ENCODE measurements around the gene NNMT.
A peak's percentile ranks its signal among the peaks of the same experiment; 100 is the strongest.
"Not testable (repeated sequence)": the region's sequence is repeated elsewhere in the genome, so short reads cannot be mapped to it uniquely, and the experiment has no call there.

The NNMT gene

DNA sequence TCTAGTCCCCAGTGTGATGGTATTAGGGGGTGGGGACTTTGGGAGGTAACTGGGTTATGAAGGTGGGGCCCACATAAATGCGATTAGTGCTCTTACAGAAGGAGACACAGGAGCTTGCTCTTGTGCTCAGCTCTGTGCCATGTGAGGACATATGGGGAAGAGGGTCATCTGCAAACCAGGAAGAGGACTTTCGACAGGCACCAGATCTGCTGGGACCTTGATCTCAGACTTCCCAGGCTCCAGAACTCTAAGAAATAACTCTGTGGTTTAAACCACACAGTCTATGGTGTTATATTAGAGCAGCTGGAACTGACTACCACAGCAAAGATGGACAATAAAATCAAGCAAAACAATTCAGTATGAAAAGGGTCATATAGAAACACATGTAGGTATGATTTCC is 26.7 kb downstream of the NNMT start:
- no peak overlapping the region for H3K4me3 ChIP-seq (ENCODE audit: control insufficient read depth, low read depth, low read length)
- peak; percentile 3 for DNase-seq (ENCODE audit: low read depth)
- TF ChIP-seq, protein P1, sequence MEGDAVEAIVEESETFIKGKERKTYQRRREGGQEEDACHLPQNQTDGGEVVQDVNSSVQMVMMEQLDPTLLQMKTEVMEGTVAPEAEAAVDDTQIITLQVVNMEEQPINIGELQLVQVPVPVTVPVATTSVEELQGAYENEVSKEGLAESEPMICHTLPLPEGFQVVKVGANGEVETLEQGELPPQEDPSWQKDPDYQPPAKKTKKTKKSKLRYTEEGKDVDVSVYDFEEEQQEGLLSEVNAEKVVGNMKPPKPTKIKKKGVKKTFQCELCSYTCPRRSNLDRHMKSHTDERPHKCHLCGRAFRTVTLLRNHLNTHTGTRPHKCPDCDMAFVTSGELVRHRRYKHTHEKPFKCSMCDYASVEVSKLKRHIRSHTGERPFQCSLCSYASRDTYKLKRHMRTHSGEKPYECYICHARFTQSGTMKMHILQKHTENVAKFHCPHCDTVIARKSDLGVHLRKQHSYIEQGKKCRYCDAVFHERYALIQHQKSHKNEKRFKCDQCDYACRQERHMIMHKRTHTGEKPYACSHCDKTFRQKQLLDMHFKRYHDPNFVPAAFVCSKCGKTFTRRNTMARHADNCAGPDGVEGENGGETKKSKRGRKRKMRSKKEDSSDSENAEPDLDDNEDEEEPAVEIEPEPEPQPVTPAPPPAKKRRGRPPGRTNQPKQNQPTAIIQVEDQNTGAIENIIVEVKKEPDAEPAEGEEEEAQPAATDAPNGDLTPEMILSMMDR (conservative IDR thresholded peaks at IDR 0.05; ENCODE audit: control insufficient read depth, insufficient read depth, low read depth, low read length): no peak

DNA sequence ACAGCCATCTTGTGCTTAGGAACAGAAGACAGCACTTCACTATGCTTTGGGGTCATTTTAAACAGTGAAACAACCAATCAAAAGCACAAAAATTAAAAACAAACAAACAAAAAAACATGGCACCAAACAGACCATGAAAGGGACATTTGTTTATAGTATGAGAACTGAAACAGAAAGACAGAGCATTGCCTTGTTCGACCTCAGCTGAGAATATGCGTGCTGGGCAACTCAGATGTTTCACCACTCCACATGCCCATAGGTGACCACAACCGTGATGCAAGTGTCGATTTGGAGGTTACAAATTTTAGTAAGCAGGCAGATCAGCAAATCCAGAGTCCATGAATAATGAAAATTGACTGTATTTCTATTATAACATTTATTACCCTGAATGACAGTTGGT is 30.0 kb downstream of the NNMT start:
- no peak for DNase-seq (ENCODE audit: low read depth)
- TF ChIP-seq, protein P1 (conservative IDR thresholded peaks at IDR 0.05; ENCODE audit: control insufficient read depth, insufficient read depth, low read depth, low read length): no peak
- no peak overlapping the region for H3K4me3 ChIP-seq (ENCODE audit: control insufficient read depth, low read depth, low read length)

DNA sequence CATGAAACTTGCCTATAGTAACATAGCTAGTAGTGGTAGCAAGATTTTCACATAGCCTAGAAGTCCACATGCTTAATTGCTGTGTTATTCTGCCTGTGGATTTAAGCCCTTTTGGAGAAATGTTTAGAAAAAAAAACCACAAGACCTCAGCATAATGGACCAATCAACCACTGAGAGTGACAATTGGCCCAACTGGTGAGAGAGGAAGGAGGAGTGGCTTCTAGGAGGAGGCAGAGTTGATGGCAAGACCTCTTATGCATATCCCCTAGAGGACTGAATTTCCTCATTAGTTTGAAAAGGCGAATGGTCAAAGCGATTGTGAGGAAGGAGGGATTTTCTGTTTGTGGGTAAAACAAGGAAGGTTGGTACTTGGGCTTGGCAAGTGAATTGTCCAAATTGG is 30.6 kb downstream of the NNMT start:
- no peak overlapping the region for H3K4me3 ChIP-seq (ENCODE audit: control insufficient read depth, low read depth, low read length)
- TF ChIP-seq, protein P1 (conservative IDR thresholded peaks at IDR 0.05; ENCODE audit: control insufficient read depth, insufficient read depth, low read depth, low read length): no peak
- DNase-seq (ENCODE audit: low read depth): peak; percentile 7

DNA sequence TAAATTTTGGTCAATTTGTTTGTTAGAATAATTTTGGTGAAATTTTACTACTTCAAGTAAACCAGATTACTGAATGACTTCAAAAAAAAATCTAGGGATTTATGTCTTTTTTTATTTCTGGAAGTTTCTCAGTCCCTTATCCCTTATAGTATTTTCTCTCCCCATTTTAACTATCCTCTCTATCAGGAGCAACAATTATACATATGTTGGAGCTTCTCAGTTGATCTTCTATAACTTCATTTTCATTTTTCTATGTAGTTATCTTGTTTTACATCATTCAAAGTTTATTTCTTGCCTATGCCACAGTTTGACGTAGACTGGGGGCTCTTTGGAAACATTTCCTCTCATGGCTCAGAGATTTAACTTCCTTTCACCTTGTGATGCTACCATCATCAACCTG is 34.2 kb downstream of the NNMT start:
- no peak overlapping the region for H3K4me3 ChIP-seq (ENCODE audit: control insufficient read depth, low read depth, low read length)
- DNase-seq (ENCODE audit: low read depth): no peak
- TF ChIP-seq, protein P1 (conservative IDR thresholded peaks at IDR 0.05; ENCODE audit: control insufficient read depth, insufficient read depth, low read depth, low read length): no peak

DNA sequence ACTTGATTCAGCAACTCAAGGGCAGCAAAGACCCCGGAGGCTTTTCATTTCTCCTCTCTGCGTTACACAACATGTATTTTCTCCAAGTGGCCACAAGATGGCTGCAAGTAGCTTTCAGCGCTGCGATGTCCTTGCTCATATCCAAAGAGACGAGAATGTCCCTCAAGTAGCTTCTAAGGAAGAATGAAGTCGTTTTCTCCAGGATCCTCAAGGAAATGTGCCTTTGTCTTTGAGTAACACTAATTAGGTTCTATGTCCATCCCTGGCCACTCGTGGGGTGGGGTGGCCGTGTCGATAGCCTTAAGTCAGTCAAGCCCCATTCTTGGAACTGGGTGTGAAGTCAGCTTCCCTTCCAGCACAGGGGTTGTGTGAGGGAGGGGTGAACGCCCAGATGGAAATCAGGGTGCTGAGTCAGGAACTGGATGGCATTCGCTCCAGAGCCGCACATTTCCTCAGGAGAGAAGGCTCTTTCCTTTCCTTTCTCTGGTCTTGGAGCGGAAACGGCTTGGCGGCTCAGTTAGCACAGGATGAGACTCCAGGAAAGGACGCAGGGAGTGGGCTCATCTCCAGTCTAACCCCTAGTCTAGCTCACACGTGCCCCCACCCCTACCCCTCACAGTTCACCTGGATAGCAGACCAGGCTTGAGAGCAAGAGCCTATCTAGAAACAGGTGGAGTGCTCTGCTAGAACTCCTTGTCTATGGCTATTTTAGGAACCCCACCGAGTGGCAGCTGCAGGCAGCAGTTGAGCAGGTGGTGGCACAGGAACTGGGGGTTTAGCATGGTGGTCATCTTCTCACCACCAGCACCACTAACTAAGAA is 44.3 kb downstream of the NNMT start:
- H3K4me3 ChIP-seq (ENCODE audit: control insufficient read depth, low read depth, low read length): peak overlapping the region; percentile 49
- TF ChIP-seq, protein P1 (conservative IDR thresholded peaks at IDR 0.05; ENCODE audit: control insufficient read depth, insufficient read depth, low read depth, low read length): peak; percentile 95
- peak; percentile 86 for DNase-seq (ENCODE audit: low read depth)

DNA sequence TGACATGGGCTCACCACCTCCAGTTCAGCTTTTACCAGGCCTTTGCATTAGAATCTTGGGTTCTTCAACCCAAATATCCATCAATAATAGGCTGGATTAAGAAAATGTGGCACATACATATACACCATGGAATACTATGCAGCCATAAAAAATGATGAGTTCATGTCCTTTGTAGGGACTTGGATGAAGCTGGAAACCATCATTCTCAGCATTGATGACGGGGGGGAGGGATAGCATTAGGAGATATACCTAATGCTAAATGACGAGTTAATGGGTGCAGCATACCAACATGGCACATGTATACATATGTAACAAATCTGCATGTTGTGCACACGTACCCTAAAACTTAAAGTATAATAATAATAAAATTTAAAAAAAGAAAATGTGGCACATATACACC is 45.5 kb downstream of the NNMT start:
- not testable (repeated sequence) for H3K4me3 ChIP-seq (ENCODE audit: control insufficient read depth, low read depth, low read length); DNase-seq (ENCODE audit: low read depth)

DNA sequence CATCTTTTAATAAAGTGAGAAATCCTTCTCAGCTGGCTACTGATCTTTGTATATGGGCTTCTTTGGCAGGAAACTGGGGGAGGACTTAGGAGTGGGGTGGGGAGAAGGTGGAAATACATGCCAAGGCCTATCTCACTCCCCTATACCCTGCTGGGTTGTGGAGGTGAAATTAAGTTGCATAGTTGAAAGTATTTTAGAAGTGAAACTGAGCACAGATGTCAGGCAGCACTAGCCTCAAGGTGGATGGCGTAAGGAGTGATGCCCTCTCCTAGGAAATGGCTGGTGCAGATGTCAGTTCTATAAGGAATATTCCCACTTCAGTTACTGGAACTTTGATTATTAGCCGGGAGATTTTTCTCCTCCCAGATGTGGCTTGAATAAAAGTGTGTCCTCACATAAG is 46.3 kb downstream of the NNMT start:
- DNase-seq (ENCODE audit: low read depth): no peak
- TF ChIP-seq, protein P1 (conservative IDR thresholded peaks at IDR 0.05; ENCODE audit: control insufficient read depth, insufficient read depth, low read depth, low read length): no peak
- no peak overlapping the region for H3K4me3 ChIP-seq (ENCODE audit: control insufficient read depth, low read depth, low read length)

Measured in fibroblast of mammary gland (primary cell).